ENCODE measurements around the gene PHF2. TPM values are rescaled to one million over a fixed set of nuclear protein-coding genes. Genes with fewer than 3 reads are reported as not detected.
"Not testable (repeated sequence)": the region's sequence is repeated elsewhere in the genome, so short reads cannot be mapped to it uniquely, and the experiment has no call there.

The PHF2 gene
- total RNA-seq, 1 experiment from 2014 or later: 7.2 TPM

DNA sequence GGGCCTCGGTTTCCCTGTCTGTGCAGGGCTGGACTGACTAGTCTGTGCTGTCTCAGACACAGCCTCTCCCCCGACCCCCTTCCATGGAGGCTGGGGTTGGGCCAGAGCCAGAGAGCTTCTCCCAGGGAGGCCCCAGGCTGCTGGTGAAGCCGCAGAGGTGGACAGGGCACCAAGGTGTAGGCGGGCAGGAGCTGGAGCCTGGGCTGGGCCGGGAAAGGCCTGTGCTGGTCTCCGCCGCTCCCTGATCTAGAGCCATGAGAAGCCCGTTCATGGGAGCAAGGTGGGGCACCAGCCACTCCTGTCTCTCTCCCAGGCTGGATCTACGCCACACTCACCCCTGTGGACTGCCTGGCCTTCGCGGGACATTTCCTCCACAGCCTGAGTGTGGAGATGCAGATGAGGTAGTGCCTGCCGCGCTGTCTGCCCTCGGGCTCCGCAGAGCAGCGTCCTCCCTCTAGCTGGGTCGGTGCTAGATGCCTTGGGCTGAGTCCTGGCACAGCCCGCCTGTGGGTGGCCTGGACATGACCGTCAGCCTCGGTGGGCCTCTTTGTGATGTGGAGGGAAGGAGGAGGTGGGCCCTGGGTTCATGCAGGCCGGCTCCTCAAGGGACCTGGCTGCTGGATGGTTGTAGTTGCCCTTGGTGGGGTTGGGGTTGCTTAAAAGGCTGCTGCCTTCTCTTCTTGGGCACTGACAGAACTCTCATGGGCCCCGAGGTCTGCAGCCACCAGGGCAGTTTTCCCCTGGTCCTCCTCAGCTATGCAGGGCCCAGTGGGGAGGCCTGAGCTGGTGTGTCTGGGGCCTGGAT is 79.4 kb downstream of the PHF2 start:
- in situ Hi-C loops (cut with HindIII; ENCODE audit: low pct_unique_long_range_greater_than_20kb, low sequenced_read_pairs): no loop called here
- no peak for DNase-seq (ENCODE audit: low read depth)

- no peak for DNase-seq (ENCODE audit: low read depth)
- in situ Hi-C loops (cut with HindIII; ENCODE audit: low pct_unique_long_range_greater_than_20kb, low sequenced_read_pairs): no loop called here
Measured at GRCh38 chr9:93656426-93657239, 80.2 kb downstream of the PHF2 start.

DNA sequence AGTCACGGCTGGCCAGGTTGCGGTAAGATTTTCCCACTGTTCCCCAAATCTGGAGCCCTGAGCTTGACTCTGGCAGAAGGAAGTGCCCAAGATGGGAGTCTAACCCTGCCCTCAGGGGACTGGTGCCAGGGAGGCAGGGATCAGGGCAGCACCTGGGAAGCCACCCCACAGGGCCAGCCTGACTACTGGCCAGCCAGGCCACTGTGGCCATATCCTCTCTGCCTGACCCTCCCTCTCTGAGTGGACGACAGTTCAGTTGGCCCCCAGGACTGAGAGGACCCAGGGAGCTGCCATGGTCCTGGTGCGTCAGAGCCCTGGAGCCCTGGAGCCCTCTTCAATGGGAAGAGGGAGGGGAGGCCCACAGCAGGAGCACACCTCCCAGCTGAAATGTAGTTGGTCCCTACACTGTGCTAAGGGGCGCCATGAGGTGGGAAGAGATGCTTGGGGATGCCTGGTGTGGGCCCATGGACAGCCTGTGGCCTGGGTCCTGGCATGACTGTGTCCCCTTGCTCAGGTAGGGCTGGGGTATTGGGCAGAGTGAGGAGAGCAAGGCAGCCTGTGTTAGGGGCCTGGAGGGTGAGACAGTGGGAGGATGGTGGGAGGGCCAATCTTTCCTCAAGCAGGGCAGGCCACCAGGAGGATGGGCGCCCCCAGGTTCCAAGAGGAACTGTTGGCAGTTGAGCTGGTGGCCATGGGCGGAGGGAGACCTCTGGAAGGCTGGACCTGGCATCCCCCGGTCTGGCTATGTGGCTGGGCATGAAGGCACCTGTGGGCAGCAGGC is 81.1 kb downstream of the PHF2 start:
- DNase-seq (ENCODE audit: low read depth): no peak
- in situ Hi-C loops (cut with HindIII; ENCODE audit: low pct_unique_long_range_greater_than_20kb, low sequenced_read_pairs): no loop called here

GRCh38 chr9:93658184-93658925 is 82.0 kb downstream of the PHF2 start:
- no peak for DNase-seq (ENCODE audit: low read depth)
- in situ Hi-C loops (cut with HindIII; ENCODE audit: low pct_unique_long_range_greater_than_20kb, low sequenced_read_pairs): no loop called here

DNA sequence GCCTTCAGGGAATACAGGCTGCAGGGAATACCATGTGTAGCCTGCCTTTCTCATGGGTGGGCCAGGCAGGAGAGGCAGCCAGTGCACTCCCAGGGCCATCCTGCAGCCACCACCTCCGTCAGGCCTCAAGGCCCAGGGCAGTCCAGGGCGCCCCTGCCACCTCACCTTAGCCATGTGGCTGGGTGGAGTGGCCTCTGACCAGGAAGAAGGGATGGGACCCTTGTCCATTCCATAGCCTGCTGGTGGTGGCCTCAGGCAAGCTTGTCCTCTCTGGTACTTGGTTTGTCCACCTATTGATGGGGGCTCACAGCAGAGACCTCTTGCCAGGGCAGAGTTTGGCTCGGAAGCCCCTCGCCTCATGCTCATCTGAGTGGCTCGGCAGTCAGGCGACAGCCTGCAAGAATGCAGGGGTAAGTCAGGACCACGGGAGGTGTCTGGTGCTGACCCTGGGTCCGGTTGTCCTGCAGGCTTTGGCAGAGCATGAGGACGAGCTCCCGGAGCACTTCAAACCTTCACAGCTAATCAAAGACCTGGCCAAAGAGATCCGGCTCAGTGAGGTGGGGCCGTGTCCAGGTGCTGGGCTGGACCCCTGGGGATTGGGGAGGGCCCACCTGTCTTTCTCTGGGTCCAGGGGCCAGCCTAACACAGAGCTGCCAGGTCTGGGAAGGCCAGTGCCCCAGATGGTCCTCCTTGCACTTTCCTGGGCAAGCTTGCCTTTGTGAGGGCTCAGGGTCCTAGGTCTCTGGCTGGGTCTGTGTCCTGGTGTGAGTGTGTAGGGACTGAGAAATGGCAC is 82.9 kb downstream of the PHF2 start:
- in situ Hi-C loops (cut with HindIII; ENCODE audit: low pct_unique_long_range_greater_than_20kb, low sequenced_read_pairs): no loop called here

DNA sequence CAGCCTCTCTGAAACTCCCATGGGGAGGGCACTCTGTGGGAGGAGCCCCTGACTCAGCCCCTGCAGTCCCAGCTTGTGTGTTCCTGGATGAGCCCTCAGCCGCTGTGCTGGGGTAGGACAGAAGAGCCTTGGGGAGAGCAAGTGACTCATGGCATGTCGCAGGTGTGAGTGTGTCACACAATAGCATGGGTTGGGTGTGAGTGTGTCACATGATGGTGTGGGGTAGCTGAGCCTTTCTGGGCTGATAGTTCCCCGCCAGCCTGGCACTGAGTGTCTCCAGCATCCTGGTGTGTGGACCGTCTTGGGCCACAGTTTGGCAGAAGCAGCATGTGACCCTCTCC is 83.4 kb downstream of the PHF2 start:
- in situ Hi-C loops (cut with HindIII; ENCODE audit: low pct_unique_long_range_greater_than_20kb, low sequenced_read_pairs): no loop called here
- no peak for DNase-seq (ENCODE audit: low read depth)

More for the DNA sequence above, 82.9 kb downstream of the PHF2 start:
- DNase-seq (ENCODE audit: low read depth): no peak

DNA sequence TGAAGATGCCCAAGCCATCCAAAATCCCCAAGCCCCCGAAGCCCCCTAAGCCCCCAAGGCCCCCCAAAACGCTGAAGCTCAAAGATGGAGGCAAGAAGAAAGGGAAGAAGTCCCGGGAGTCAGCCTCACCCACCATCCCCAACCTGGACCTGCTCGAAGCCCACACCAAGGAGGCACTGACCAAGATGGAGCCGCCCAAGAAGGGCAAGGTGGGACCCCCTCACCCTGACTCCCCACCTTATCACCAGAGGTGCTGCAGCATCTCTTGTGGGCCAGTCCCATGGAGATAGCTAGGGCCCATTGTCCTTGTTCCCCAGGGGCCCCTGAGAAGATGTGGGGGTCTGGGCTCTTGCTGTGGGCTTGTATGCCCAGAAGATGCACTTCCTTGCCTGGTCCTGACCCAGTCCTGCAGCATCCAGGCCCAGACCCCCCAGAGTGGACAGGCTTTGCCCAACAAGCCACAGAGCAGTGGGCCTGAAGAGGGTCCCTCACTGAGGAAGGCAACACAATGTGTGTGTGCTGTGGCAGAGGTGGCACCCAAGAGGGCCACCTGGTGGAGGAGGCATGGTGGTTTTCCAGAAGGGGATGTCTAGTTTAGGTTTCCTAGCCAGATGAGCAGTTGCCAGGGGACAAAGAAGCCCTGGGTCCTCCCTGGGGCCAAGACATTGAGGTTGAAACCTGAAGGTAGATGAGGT is 84.1 kb downstream of the PHF2 start:
- DNase-seq (ENCODE audit: low read depth): no peak
- in situ Hi-C loops (cut with HindIII; ENCODE audit: low pct_unique_long_range_greater_than_20kb, low sequenced_read_pairs): no loop called here

DNA sequence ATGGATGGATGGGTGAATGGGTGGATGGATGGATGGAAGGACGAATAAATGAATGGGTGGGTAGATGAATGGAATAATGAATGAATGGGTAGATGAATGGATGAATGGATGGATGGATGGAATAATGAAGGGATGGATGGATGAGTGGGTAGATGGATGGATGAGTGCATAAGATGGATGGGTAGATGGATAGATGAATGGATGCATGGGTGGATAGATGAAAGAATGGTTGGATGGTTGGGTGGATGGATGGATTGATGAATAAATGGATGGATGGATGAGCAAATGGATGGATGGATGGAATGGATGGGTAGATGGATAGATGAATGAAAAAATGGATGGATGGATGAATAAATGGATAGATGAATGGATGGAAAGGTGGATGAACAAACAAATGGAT is 85.2 kb downstream of the PHF2 start:
- in situ Hi-C loops (cut with HindIII; ENCODE audit: low pct_unique_long_range_greater_than_20kb, low sequenced_read_pairs): no loop called here
- no peak for DNase-seq (ENCODE audit: low read depth)

- in situ Hi-C loops (cut with HindIII; ENCODE audit: low pct_unique_long_range_greater_than_20kb, low sequenced_read_pairs): no loop called here
- DNase-seq (ENCODE audit: low read depth): no peak
Measured at GRCh38 chr9:93662016-93662638, 85.7 kb downstream of the PHF2 start.

DNA sequence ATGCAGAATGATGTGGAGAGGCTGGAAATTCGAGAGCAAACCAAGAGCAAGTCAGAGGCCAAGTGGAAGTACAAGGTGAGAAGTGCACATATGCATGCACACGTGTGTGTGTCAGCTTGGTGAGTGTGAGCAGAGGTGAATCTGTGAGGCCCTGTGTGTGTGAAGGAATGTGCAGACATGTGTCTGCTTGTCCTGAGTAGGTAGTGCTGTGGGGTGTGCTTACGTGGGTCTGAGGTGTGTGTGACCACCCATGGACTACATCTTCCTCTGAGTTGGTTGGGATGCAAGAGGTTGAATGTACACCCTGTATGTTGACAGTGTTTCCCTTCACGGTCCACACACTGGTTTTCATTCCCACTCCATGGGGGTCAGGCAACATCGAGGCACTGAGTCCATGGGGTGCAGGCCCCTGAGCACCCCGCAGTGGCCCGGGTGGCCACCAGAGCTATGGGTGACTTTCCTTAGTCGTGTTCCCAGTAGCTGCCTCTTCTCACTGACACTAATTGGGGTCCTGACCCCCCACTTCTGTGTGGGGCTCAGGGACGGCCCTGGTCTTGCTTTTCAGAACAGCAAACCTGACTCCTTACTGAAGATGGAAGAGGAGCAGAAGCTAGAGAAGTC is 86.7 kb downstream of the PHF2 start:
- in situ Hi-C loops (cut with HindIII; ENCODE audit: low pct_unique_long_range_greater_than_20kb, low sequenced_read_pairs): no loop called here
- no peak for DNase-seq (ENCODE audit: low read depth)

GRCh38 chr9:93663877-93664548 is 87.6 kb downstream of the PHF2 start:
- DNase-seq (ENCODE audit: low read depth): no peak
- in situ Hi-C loops (cut with HindIII; ENCODE audit: low pct_unique_long_range_greater_than_20kb, low sequenced_read_pairs): no loop called here

GRCh38 chr9:93664549-93665120 is 88.3 kb downstream of the PHF2 start:
- in situ Hi-C loops (cut with HindIII; ENCODE audit: low pct_unique_long_range_greater_than_20kb, low sequenced_read_pairs): no loop called here
- no peak for DNase-seq (ENCODE audit: low read depth)

- no peak for DNase-seq (ENCODE audit: low read depth)
- in situ Hi-C loops (cut with HindIII; ENCODE audit: low pct_unique_long_range_greater_than_20kb, low sequenced_read_pairs): no loop called here
Measured at GRCh38 chr9:93665128-93665636, 88.8 kb downstream of the PHF2 start.

DNA sequence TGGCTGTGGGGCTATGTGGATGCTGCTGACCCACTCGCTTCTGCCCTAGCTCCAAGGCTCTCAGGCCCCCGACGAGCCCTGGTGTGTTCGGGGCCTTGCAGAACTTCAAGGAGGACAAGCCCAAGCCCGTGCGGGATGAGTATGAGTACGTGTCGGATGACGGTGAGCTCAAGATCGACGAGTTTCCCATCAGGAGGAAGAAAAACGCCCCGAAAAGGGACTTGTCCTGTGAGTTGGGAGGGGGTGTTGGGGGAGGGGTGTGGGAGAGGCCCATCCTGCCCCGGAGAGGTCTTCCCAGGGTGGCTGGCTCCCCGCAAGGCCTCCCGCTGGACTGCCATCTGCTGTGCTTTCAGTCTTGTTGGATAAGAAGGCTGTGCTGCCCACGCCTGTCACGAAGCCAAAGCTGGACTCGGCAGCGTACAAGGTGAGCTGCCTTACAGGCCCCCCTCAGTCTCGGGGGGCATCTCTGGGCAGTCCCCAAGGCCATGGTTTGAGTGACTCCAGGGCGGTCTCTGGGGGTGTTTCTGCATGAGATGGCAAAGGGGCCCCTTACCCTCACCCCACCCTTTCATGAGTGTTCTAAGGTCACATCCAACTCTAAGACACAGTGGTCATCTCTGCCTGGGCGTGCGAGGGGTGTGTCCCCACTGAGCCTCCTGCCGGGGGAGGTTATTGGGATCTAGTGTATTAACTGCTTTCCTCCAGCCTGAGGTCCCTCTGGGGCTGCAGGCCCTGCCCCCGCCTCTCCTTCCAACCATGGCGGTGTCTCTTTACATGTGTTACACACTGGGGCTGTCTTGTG is 89.5 kb downstream of the PHF2 start:
- in situ Hi-C loops (cut with HindIII; ENCODE audit: low pct_unique_long_range_greater_than_20kb, low sequenced_read_pairs): no loop called here
- DNase-seq (ENCODE audit: low read depth): no peak

DNA sequence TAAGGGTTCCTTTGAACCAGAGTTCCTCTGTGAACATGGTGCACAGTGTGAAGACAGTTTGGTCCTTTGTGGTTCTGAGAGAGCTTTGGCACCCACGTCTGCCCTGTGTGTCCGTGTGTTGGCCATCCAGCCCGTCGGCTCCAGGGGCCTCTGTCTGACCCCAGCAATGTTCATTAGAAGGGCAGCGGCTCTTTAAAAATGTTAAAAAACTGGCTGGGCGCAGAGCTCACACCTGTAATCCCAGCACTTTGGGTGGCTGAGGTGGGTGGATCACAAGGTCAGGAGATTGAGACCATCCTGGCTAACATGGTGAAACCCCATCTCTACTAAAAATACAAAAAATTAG is 90.0 kb downstream of the PHF2 start:
- DNase-seq (ENCODE audit: low read depth); in situ Hi-C loops (cut with HindIII; ENCODE audit: low pct_unique_long_range_greater_than_20kb, low sequenced_read_pairs): not testable (repeated sequence)

Data from Caki2 (cell line).